ENCODE results near the gene GBP3. TPM values are rescaled to one million over a fixed set of nuclear protein-coding genes. Genes with fewer than 3 reads are reported as not detected.

GBP3 gene
- polyA plus RNA-seq, 1 experiment, result 81.0 TPM

DNA sequence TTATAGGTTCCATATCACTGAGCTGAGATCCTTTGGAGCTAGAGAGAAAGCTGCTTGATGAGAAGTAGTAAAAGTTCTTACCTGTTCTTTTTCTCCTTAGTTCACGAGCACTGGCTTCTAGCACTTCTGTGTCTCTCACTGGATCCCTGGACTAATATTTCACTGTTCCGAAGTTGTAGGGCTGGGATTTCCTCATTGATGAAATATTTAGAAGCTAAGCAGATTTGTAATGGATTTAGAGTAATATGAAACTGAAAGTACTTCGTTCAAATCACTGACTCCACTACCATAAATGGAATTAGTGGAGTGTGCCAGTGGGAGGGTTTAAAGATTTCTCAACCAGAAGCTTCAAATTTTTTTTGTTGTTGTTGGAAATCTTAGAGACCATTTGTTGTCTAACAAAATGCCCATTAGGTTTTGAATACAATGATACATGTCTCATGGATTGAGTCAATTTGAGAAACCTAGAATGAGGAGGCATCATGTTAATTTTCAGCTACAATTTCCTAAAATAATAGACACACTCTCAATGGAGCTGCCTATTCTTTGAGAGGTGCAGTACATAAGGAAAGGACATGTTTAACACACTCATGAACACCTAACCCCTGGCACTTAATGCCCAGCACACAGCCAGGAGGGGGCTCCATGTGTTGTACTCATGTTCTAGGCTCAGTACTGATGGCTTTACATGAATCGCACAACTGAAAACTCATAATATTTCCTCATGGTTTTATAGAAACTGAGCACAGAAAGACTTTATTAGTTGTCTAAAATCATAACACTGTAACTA is 42.6 kb upstream of the GBP3 start, which contains the start of gene GBP1:
Gene GBP1 (minus strand): TSS at position 130 of the 790 bp plus-strand sequence. CDS start 1,974 bp downstream, outside the sequence.
- H3K27me3 ChIP-seq (ENCODE audit: control insufficient read depth, insufficient read depth, low read length), result no peaks in the 10 kb centered on the region
- DNase-seq (ENCODE audit: low read depth), result peak; percentile 68
- POLR2A ChIA-PET, result no interaction called here
- no peaks in the 10 kb centered on the region for H3K36me3 ChIP-seq (ENCODE audit: control insufficient read depth, insufficient read depth, low read length)
- peak within 1 kb of the TSS; percentile 61 for H3K4me3 ChIP-seq (ENCODE audit: low read depth, low read length)
- TF ChIP-seq, protein P1, sequence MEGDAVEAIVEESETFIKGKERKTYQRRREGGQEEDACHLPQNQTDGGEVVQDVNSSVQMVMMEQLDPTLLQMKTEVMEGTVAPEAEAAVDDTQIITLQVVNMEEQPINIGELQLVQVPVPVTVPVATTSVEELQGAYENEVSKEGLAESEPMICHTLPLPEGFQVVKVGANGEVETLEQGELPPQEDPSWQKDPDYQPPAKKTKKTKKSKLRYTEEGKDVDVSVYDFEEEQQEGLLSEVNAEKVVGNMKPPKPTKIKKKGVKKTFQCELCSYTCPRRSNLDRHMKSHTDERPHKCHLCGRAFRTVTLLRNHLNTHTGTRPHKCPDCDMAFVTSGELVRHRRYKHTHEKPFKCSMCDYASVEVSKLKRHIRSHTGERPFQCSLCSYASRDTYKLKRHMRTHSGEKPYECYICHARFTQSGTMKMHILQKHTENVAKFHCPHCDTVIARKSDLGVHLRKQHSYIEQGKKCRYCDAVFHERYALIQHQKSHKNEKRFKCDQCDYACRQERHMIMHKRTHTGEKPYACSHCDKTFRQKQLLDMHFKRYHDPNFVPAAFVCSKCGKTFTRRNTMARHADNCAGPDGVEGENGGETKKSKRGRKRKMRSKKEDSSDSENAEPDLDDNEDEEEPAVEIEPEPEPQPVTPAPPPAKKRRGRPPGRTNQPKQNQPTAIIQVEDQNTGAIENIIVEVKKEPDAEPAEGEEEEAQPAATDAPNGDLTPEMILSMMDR (IDR thresholded peaks at IDR 0.05; ENCODE audit: insufficient read depth, low read depth, low read length), result no peak
- CTCF ChIA-PET, result interaction anchor here (1.7 kb wide), 1 partner anchor 20 kb away, joined by 5 read pairs; no protein-coding TSS in a partner anchor

DNA sequence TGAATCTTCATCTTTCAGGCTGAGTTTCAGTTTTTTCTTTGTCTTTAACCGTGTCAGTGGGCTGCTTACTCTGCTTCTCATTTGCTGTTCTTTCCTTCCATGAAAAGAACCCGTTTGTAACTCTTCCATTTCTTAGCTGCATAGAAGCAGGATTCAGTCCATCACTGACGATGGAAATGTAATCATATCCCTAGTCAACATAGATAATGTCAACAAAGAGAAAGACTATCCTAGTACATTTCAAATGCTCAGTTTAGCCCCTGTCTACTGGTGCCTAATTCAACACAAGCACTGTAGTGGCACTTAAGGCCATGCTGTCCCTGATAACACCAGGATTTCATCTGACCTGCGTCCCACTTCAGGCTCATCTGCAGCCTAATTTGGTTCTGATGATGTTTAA is 42.0 kb upstream of the GBP3 start:
- CTCF ChIA-PET, result no interaction called here
- POLR2A ChIA-PET, result no interaction called here
- TF ChIP-seq, protein P1 (IDR thresholded peaks at IDR 0.05; ENCODE audit: insufficient read depth, low read depth, low read length), result no peak
- Histone ChIP-seq H3K4me3 (ENCODE audit: low read depth, low read length) (peak overlapping the region; percentile 61), H3K36me3 (ENCODE audit: control insufficient read depth, insufficient read depth, low read length) (no peaks in the 10 kb centered on the region), H3K27me3 (ENCODE audit: control insufficient read depth, insufficient read depth, low read length) (no peaks in the 10 kb centered on the region)
- DNase-seq (ENCODE audit: low read depth), result no peak

DNA sequence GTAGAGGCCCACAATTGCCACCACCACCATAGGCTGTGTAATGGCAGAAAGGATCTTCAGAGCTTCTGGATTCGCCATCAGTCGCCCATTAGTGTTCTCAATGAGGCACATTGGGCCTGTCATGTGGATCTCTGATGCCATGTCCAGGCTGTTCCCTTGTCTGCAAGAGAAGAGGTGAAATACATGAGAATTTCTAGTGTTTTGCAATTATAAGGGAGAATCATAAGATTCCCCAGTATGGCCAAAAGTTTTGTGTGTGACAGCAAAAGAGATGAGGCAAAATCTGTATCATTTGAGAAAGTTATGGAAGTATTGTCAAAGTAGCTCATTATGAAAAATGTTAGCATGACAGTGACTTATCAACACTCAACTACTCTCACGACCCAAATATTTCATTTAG is 40.4 kb upstream of the GBP3 start:
- TF ChIP-seq, protein P1 (IDR thresholded peaks at IDR 0.05; ENCODE audit: insufficient read depth, low read depth, low read length), result no peak
- no peak for DNase-seq (ENCODE audit: low read depth)
- CTCF ChIA-PET, result interaction anchor here (1.2 to 1.3 kb wide), 3 partner anchors 15 to 64 kb away, joined by 3 to 5 read pairs (median 3); no protein-coding TSS in a partner anchor
- Histone ChIP-seq H3K4me3 (ENCODE audit: low read depth, low read length) (no peak overlapping the region; the same call in 1 of the 2 replicates), H3K27me3 (ENCODE audit: control insufficient read depth, insufficient read depth, low read length) (no peaks in the 10 kb centered on the region), H3K36me3 (ENCODE audit: control insufficient read depth, insufficient read depth, low read length) (peaks cover 3% of the 10 kb centered on the region; the same call in 1 of the 2 replicates)
- POLR2A ChIA-PET, result no interaction called here

DNA sequence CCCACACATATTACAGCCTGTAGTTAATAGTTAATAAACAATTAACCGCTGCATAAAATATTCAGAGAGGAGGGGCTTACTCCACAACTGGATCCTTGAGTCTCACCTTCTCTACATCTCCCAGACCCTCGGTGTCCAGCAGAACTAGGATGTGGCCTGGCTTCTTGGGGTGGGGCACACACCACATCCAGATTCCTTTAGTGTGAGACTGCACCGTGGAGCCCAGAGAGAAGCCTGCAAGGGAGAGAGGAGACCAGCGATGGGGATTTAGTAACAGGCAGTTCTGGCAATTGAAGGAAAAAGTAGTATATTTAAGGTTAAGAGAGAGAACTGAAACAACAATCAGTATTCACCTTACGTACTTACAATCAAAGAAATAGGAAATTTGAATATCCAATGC is 37.4 kb upstream of the GBP3 start:
- TF ChIP-seq, protein P1 (IDR thresholded peaks at IDR 0.05; ENCODE audit: insufficient read depth, low read depth, low read length), result no peak
- Histone ChIP-seq H3K4me3 (ENCODE audit: low read depth, low read length) (no peak overlapping the region), H3K36me3 (ENCODE audit: control insufficient read depth, insufficient read depth, low read length) (peaks cover 8% of the 10 kb centered on the region), H3K27me3 (ENCODE audit: control insufficient read depth, insufficient read depth, low read length) (no peaks in the 10 kb centered on the region)
- POLR2A ChIA-PET, result no interaction called here
- CTCF ChIA-PET, result no interaction called here
- DNase-seq (ENCODE audit: low read depth), result no peak

DNA sequence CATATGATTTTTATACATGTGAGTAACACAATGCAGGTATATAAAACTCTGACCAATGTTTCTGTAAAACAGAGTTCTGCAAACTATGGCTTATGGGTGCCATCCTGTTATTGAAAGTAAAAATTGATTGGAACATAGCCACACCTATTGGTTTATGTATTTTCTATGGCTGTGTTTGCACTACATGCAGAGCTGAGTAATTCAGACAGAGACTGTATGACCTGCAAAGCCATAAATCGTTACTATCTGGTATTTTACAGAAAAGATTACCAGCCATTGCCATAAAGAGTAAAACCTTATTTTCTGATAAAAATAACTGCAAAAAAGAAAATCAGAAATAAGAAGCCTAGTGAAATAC is 29.3 kb upstream of the GBP3 start:
- DNase-seq (ENCODE audit: low read depth), result no peak
- POLR2A ChIA-PET, result no interaction called here
- no peaks in the 10 kb centered on the region for H3K27me3 ChIP-seq (ENCODE audit: control insufficient read depth, insufficient read depth, low read length)
- TF ChIP-seq, protein P1 (IDR thresholded peaks at IDR 0.05; ENCODE audit: insufficient read depth, low read depth, low read length), result no peak
- no peak overlapping the region for H3K4me3 ChIP-seq (ENCODE audit: low read depth, low read length)
- peaks cover 12% of the 10 kb centered on the region for H3K36me3 ChIP-seq (ENCODE audit: control insufficient read depth, insufficient read depth, low read length)
- CTCF ChIA-PET, result interaction anchor here (1.2 kb wide), 1 partner anchor 79 kb away, joined by 4 read pairs; no protein-coding TSS in a partner anchor
